ENCODE data around the gene AOPEP. TPM values are rescaled to one million over a fixed set of nuclear protein-coding genes. Genes with fewer than 3 reads are reported as not detected.

AOPEP gene
- total and polyA plus RNA-seq, 9 of the 15 experiments (the other 6 are each of a cell fraction or from before 2014, with no cell fraction given): 4.5 to 19.3 (median 13.5) TPM

DNA sequence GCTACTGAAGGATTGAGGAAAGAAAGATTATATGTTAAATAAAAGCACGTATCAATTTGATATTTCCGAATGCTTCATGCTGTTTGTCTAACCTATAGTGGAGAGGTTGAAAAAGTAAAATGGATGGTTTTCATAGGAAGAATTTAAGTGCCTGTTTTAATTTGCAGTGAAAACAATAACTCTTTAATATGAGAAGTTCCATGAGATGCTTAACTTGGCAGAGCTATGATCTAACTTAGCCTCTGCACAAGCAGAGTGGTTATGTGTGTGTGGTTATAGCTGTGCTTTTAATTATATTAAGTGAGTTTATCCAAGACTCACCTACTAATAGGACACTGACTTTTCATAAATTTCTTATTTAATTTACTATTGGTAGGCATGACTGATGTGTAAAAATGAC, 57.4 kb downstream of the AOPEP start:
- no peak overlapping the region for H3K27ac ChIP-seq (ENCODE audit: extremely low read depth, low read depth, low read length)
- CTCF ChIA-PET (ENCODE audit: low intra/inter-chr PET ratio): interaction anchor here (1.3 to 2.3 kb wide), 3 partner anchors 289 to 347 kb away, joined by 4 to 11 read pairs (median 9); no protein-coding TSS in a partner anchor
- no peaks in the 10 kb centered on the region for H3K9me1 ChIP-seq (ENCODE audit: control insufficient read depth, insufficient read depth, low read length)
- TF ChIP-seq ESRRA (IDR thresholded peaks at IDR 0.05; ENCODE audit: borderline replicate concordance, low read depth) (no peak), TARDBP (IDR thresholded peaks at IDR 0.05) (no peak), SMARCB1 (IDR thresholded peaks at IDR 0.05; ENCODE audit: insufficient read length, low read depth) (no peak), ZNF143 (CRISPR knock-in tag; IDR thresholded peaks at IDR 0.05) (no peak), U2AF1 (optimal IDR thresholded peaks at IDR 0.05; ENCODE audit: low read depth, low read length) (no peak), KLF13 (tag; IDR thresholded peaks at IDR 0.05; ENCODE audit: borderline replicate concordance, low read depth) (no peak), ZC3H4 (CRISPR knock-in tag; IDR thresholded peaks at IDR 0.05; ENCODE audit: borderline replicate concordance) (no peak), BRCA1 (IDR thresholded peaks at IDR 0.05) (no peak), BRCA1 (CRISPR knock-in tag; IDR thresholded peaks at IDR 0.05) (no peak), RFX7 (CRISPR knock-in tag; IDR thresholded peaks at IDR 0.05) (no peak), ELF4 (CRISPR knock-in tag; IDR thresholded peaks at IDR 0.05) (no peak), CSDE1 (IDR thresholded peaks at IDR 0.05) (no peak)
- TF ChIP-seq, protein P1, sequence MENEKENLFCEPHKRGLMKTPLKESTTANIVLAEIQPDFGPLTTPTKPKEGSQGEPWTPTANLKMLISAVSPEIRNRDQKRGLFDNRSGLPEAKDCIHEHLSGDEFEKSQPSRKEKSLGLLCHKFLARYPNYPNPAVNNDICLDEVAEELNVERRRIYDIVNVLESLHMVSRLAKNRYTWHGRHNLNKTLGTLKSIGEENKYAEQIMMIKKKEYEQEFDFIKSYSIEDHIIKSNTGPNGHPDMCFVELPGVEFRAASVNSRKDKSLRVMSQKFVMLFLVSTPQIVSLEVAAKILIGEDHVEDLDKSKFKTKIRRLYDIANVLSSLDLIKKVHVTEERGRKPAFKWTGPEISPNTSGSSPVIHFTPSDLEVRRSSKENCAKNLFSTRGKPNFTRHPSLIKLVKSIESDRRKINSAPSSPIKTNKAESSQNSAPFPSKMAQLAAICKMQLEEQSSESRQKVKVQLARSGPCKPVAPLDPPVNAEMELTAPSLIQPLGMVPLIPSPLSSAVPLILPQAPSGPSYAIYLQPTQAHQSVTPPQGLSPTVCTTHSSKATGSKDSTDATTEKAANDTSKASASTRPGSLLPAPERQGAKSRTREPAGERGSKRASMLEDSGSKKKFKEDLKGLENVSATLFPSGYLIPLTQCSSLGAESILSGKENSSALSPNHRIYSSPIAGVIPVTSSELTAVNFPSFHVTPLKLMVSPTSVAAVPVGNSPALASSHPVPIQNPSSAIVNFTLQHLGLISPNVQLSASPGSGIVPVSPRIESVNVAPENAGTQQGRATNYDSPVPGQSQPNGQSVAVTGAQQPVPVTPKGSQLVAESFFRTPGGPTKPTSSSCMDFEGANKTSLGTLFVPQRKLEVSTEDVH (IDR thresholded peaks at IDR 0.05; ENCODE audit: low read depth, partially characterized antibody): no peak
- TF ChIP-seq, protein P2, sequence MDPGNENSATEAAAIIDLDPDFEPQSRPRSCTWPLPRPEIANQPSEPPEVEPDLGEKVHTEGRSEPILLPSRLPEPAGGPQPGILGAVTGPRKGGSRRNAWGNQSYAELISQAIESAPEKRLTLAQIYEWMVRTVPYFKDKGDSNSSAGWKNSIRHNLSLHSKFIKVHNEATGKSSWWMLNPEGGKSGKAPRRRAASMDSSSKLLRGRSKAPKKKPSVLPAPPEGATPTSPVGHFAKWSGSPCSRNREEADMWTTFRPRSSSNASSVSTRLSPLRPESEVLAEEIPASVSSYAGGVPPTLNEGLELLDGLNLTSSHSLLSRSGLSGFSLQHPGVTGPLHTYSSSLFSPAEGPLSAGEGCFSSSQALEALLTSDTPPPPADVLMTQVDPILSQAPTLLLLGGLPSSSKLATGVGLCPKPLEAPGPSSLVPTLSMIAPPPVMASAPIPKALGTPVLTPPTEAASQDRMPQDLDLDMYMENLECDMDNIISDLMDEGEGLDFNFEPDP (CRISPR knock-in tag; IDR thresholded peaks at IDR 0.05): no peak
- TF ChIP-seq, protein P3, sequence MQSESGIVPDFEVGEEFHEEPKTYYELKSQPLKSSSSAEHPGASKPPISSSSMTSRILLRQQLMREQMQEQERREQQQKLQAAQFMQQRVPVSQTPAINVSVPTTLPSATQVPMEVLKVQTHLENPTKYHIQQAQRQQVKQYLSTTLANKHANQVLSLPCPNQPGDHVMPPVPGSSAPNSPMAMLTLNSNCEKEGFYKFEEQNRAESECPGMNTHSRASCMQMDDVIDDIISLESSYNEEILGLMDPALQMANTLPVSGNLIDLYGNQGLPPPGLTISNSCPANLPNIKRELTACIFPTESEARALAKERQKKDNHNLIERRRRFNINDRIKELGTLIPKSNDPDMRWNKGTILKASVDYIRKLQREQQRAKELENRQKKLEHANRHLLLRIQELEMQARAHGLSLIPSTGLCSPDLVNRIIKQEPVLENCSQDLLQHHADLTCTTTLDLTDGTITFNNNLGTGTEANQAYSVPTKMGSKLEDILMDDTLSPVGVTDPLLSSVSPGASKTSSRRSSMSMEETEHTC (IDR thresholded peaks at IDR 0.05): no peak
- H3K4me2 ChIP-seq (ENCODE audit: insufficient read depth, low read length): no peak overlapping the region
- no peaks in the 10 kb centered on the region for H3K27me3 ChIP-seq (ENCODE audit: control insufficient read depth in 2 of 2, insufficient read depth in 2 of 2, low read length in 2 of 2)
- no peak overlapping the region for H3K9ac ChIP-seq (ENCODE audit: insufficient read depth in 1 of 2, low read depth in 2 of 2, low read length in 2 of 2)
- ATAC-seq (no peak), DNase-seq (ENCODE audit: extremely low read depth in 1 of 4, low spot score in 3 of 4) (no peak), FAIRE-seq (no peak)
- 83% methylated on average over 2 of the region's 2 CpGs for WGBS (ENCODE audit: insufficient coverage, low coverage, missing lambda C conversion rate)
- H3K9me3 ChIP-seq (replicated peaks; ENCODE audit: control insufficient read depth, insufficient read depth, low read depth, low read length): no peaks in the 10 kb centered on the region
- intact Hi-C loops (cut with micrococcal nuclease): loop anchor here (1.0 to 10.0 kb wide), 5 partner anchors 103 to 481 kb away; no protein-coding TSS in a partner anchor
- H4K20me1 ChIP-seq (replicated peaks; ENCODE audit: control insufficient read depth, insufficient read depth, low read length): no peaks in the 10 kb centered on the region
- H3K4me3 ChIP-seq: no peak overlapping the region
- POLR2A ChIA-PET: interaction anchor here (0.7 to 1.5 kb wide), 2 partner anchors 10 to 107 kb away, joined by 3 read pairs; no protein-coding TSS in a partner anchor
- H3K36me3 ChIP-seq (ENCODE audit: control insufficient read depth, insufficient read depth, low read length): no peaks in the 10 kb centered on the region; the same call in 2 of the 3 replicates
- no TSS peak for BruUV-seq (replicated peaks)
- H2AFZ ChIP-seq (ENCODE audit: low read depth, low read length): no peak overlapping the region
- in situ Hi-C loops (cut with MboI): loop anchor here (10.0 kb wide), 2 partner anchors 301 to 341 kb away; no protein-coding TSS in a partner anchor
- H3K79me2 ChIP-seq (ENCODE audit: control insufficient read depth, insufficient read depth, low read length): no peaks in the 10 kb centered on the region
- H3K4me1 ChIP-seq (replicated peaks in 1 of 2; ENCODE audit: control insufficient read depth in 2 of 2, insufficient read depth in 2 of 2, low read length in 2 of 2): peaks cover 0 to 4% of the 10 kb centered on the region in 2 experiments; a peak in 1 of 5 replicates

All from K562 (cell line).